Osteocyte (in vitro differentiated cells): ENCODE data around the gene CD79B. TPM values are rescaled to one million over a fixed set of nuclear protein-coding genes. Genes with fewer than 3 reads are reported as not detected.

ENCODE experiments used
- DNase-seq: peaks from one replicate; pipeline ENCODE4 v3.0.0; 2021; ENCODE audit warnings: mixed read lengths; ENCODE audit not compliant: unreplicated experiment; ENCODE audit errors: extremely low spot score
- H3K27ac Mint-ChIP-seq: one replicate; pipeline ENCODE4 v1.8.0; 2021; ENCODE audit warnings: mild to moderate bottlenecking, mixed read lengths; ENCODE audit not compliant: unreplicated experiment
- H3K27me3 Mint-ChIP-seq: one replicate; pipeline ENCODE4 v1.8.0; 2021; ENCODE audit warnings: mixed read lengths; ENCODE audit not compliant: unreplicated experiment
- H3K36me3 Mint-ChIP-seq: one replicate; pipeline ENCODE4 v1.8.0; 2021; ENCODE audit warnings: mixed read lengths; ENCODE audit not compliant: unreplicated experiment
- H3K4me1 Mint-ChIP-seq: one replicate; pipeline ENCODE4 v1.8.0; 2021; ENCODE audit warnings: mixed read lengths; ENCODE audit not compliant: unreplicated experiment
- H3K4me3 Mint-ChIP-seq: one replicate; pipeline ENCODE4 v1.8.0; 2021; ENCODE audit warnings: mild to moderate bottlenecking, moderate library complexity, mixed read lengths; ENCODE audit not compliant: unreplicated experiment
- H3K9me3 Mint-ChIP-seq: one replicate; pipeline ENCODE4 v1.8.0; 2021; ENCODE audit warnings: mixed read lengths; ENCODE audit not compliant: unreplicated experiment
- total RNA-seq: library from RNA; stranded (reverse); gene quantifications from 2 replicates; pipeline ENCODE4 v1.2.1, GENCODE V29; 2021
- TF ChIP-seq, protein P1 (sequence below): fragments of 200-600 bp; sonication (generic); IDR thresholded peaks from 2 replicates; pipeline ENCODE4 v1.5.0; 2021; ENCODE audit warnings: antibody characterized with exemption, mild to moderate bottlenecking, moderate library complexity

The CD79B gene
- total RNA-seq, 1 donor from 2014 or later: not detected

DNA sequence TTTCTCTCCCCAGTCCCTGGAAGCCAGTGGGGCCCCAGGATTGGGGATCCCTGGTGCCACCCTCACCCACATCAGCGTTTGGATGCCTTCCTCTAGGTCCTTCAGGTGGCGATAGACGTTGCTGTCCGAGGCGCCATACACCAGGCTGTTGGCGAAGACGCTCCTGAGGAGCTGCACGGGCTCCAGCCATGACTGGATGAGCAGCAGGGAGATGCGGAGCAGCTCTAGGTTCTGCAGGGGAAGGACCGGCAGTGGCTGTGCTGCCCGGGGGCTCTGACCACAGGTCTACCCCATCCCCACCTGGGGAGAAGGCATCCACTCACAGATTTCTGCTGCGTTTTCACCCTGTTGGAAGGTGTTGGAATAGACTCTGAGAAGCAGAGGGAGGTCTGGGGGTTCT, 51.4 kb downstream of the CD79B start:
- no peaks in the 10 kb centered on the region for H3K9me3 Mint-ChIP-seq
- no peak overlapping the region for H3K27ac Mint-ChIP-seq
- peaks cover 31% of the 10 kb centered on the region for H3K27me3 Mint-ChIP-seq
- H3K4me3 Mint-ChIP-seq: no peak overlapping the region
- no peaks in the 10 kb centered on the region for H3K36me3 Mint-ChIP-seq
- no peak for DNase-seq
- H3K4me1 Mint-ChIP-seq: no peaks in the 10 kb centered on the region
- TF ChIP-seq, protein P1, sequence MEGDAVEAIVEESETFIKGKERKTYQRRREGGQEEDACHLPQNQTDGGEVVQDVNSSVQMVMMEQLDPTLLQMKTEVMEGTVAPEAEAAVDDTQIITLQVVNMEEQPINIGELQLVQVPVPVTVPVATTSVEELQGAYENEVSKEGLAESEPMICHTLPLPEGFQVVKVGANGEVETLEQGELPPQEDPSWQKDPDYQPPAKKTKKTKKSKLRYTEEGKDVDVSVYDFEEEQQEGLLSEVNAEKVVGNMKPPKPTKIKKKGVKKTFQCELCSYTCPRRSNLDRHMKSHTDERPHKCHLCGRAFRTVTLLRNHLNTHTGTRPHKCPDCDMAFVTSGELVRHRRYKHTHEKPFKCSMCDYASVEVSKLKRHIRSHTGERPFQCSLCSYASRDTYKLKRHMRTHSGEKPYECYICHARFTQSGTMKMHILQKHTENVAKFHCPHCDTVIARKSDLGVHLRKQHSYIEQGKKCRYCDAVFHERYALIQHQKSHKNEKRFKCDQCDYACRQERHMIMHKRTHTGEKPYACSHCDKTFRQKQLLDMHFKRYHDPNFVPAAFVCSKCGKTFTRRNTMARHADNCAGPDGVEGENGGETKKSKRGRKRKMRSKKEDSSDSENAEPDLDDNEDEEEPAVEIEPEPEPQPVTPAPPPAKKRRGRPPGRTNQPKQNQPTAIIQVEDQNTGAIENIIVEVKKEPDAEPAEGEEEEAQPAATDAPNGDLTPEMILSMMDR: no peak

Other genes starting within 250 kb of the CD79B start
- 52.6 and 54.3 TPM in 2 replicates for gene LIMD2, start 232.2 kb downstream of the CD79B start, total RNA-seq
- 42.9 and 50.6 TPM in 2 replicates for gene STRADA, start 190.5 kb downstream of the CD79B start, total RNA-seq
- 80.6 and 87.5 TPM in 2 replicates for gene CCDC47, start 158.7 kb downstream of the CD79B start, total RNA-seq
- gene DDX42, start 158.2 kb downstream of the CD79B start, total RNA-seq: 109 and 123 TPM in 2 replicates
- gene PSMC5, start 104.9 kb downstream of the CD79B start, total RNA-seq: 98.5 and 106 TPM in 2 replicates
- 36.1 and 37.4 TPM in 2 replicates for gene FTSJ3, start 104.7 kb downstream of the CD79B start, total RNA-seq
- gene SMARCD2, start 89.6 kb downstream of the CD79B start, total RNA-seq: 42.6 and 44.7 TPM in 2 replicates
- gene CSH2, start 58.7 kb downstream of the CD79B start, total RNA-seq: not detected in 2 replicates
- not detected in 2 replicates for gene GH2, start 50.4 kb downstream of the CD79B start, total RNA-seq
- not detected in 2 replicates for gene CSH1, start 35.8 kb downstream of the CD79B start, total RNA-seq
- not detected in 2 replicates for gene CSHL1, start 21.1 kb downstream of the CD79B start, total RNA-seq
- gene GH1, start 13.5 kb downstream of the CD79B start, total RNA-seq: not detected in 2 replicates
- not detected in 2 replicates for gene SCN4A, start 40.6 kb upstream of the CD79B start, total RNA-seq
- not detected in 2 replicates for gene PRR29, start 66.0 kb upstream of the CD79B start, total RNA-seq
- gene ICAM2, start 88.3 kb upstream of the CD79B start, total RNA-seq: not detected in 2 replicates
- 20.8 and 21.4 TPM in 2 replicates for gene ERN1, start 197.8 kb upstream of the CD79B start, total RNA-seq